Left colon (tissue), 2 donors: Measurements from ENCODE around the gene NKX2-3. TPM values are rescaled to one million over a fixed set of nuclear protein-coding genes. Genes with fewer than 3 reads are reported as not detected.

ENCODE experiments used
- ATAC-seq: fragments of 200-7000 bp; cut with Tn5 transposase; one replicate; pipeline ENCODE4 v1.9.1; 2020; ENCODE audit warnings: mild to moderate bottlenecking, moderate library complexity
- DNase-seq, 2 donors: peaks; one replicate each; pipeline ENCODE4 v3.0.0-alpha.2; 2020
- intact Hi-C, 2 donors: fragments of 100-400 bp; cut with DNase I in 1 of 2; cut with micrococcal nuclease in 1 of 2; formaldehyde crosslinking; loops; one replicate each; pipeline versions ENCODE4 v1.11.2 to v1.14.0; 2022; cut with DNase I, micrococcal nuclease
- total RNA-seq, 2 donors: library from RNA; stranded (reverse); fragmentation: NEBNext Ultra II Directional; extraction: Animal tissue kit (Norgen Biotek cat#: 25700); gene quantifications; one replicate each; pipeline ENCODE4 v1.2.1, GENCODE V29; 2021
- donor health status: DM: no; HTN: no; CAD: no.
- donor health status: DM: yes; HTN: yes; CAD: no.

NKX2-3 gene
- total RNA-seq, 2 donors from 2014 or later: 3.4 to 11.7 TPM

DNA sequence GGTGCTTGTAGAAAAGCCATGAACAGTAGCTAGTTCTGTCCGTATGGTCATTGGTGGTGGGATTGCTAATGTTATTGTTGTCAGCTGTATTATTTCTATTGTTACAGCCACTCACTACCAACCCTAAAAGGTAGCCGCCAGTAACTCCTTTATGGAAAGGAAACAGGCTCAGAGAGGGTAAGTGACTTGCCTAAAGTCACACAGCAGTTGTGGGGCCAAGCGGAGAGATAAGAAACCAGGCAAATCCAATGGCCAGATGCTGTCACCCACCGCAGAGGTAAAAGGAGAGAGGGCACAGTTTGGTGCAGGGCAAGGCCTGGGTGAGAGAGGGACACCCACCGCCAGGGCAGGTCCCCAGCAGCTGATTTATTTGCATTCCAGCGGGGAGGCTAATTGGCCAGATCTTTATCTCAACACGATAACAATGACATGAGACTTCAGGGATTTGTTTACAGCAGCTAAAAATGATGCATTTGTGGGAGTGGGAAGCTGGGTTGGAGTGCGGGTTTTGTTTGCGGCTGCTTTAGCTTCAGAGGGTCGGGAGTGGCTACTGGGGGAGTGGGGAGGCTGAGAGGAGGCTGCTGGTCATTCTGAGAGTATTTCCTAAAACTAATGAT, 8.6 kb upstream of the NKX2-3 start:
- DNase-seq: no peak
- no peak for ATAC-seq
- intact Hi-C loops: no loop called here

DNA sequence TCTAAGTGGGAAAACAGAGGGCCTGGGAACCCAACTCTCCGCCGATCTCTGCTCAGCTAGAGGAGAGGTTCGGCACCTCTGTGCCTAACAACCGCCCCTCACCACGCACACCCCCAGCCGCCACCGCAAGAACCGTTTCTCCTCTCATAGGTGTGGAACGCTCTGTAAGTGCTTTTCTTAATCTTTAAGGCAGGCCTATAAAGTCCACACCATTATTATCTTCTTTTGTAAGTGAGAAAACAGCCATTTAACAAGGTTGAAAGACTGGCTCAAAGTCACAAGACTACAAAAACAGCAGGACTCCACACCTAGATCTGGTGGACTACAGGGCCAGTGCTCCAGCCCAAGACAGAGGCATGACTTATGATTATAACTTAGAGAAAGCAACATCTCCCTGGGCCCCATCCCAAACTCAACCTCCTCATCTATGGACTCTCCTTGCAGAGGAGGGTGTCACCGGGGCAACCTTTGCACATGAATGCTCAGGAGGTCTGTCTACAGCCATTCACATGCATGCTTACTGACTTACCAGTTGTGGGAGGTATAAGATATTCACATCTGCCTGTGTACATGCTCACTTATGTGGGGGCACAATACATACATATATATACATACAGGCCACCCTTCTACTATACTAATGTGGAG, 7.9 kb upstream of the NKX2-3 start:
- no peak for DNase-seq

DNA sequence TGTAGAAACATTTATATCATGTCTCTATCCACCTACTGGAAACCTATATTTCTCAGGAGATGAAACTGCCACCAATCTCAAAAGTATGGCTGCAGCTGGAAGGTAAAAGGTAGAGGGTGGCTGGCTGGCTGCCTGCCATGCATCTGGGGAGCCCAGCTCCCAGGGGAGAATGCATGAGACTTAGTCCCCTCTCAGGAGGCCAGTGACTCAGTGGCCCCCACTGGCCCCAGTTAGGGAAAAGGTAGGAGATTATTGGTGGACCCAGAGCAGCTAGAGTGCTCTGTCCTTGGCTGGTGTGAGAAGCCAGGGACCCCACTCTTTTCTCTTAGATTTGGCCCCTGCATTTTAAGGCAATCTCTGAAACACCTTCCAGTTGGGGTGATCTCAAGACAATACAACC, 6.8 kb upstream of the NKX2-3 start:
- intact Hi-C loops: no loop called here
- ATAC-seq (no peak), DNase-seq (no peak)

More for the DNA sequence above, 7.9 kb upstream of the NKX2-3 start:
- ATAC-seq: no peak
- intact Hi-C loops: no loop called here

DNA sequence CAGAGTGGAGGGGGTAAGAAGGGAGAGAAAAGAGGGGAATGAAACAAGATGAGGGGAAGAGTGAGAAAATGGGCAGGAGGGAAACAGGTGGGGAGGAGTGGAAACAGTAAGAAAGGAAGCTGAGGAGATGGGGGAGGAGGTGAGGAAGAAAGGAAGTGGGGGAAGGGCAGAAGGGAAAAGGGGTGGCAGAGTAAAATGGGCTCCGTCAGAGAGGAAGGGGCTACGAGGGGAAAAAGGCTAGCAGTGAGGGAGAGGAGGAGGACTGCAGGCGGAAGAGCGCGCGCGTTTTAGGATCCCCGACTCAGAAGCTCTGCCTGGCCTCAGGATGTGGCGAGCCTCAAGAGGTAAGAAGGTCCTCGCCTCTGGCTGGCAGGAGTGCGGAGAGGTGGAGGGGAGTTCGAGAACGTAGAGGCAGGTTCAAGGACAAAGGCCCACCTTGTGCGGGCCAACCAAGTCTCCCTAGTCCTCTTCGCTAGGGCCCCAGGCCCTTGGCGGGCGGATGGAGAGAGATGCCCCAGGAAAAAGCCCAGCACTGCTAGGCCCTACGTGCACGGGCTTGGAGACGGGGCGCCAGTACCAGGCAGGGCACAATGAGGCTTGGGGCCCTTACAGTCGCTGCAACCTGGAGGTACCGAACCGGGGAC, 5.8 kb upstream of the NKX2-3 start:
- intact Hi-C loops: no loop called here
- no peak for ATAC-seq
- no peak for DNase-seq

DNA sequence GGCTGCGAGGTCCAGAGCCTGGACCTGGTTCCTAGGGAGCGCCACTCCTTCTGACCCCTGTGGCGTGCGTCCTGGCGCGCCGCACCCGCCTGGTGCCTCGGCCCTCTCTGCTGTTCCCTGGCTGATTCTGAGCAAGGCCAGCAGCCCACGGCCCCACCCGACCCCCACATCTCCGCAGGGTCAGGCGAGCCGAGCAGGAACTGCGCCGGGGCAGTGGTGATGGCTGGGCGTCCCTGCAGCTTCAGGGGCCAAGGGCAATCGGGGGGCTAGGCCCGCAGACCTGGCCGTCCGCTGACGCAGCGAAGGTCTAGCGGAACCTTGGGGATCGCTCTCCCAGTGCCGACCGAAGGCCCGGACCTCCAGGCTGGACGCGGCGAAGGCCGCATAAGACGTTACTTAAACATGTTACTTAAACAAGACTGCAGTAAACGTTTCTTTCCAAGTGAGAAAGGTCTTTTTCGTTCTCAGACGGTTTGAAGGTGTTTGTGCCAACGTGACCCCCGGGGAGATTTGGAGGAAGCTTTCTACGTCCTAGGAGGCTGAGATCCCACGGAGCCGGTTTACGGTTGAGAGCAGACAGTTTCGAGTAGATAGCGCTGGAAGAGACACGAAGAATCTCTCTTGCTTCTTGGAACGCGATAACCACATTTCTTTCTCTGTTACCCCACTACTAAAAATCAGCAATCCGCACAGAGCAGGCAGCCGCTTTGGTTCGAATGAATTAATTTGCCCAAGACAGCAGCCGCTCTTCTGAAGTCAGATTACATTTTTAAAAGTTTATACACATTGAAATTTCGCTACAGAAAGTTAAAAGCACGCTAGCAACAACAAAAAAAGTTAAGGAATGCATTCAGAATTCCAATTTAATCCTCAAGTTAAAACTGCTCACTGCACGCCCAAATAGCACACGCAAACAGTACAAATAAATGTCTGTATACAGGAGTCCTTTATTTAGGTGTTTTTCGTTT, 4.9 kb upstream of the NKX2-3 start:
- intact Hi-C loops: no loop called here
- ATAC-seq: no peak
- DNase-seq: no peak

DNA sequence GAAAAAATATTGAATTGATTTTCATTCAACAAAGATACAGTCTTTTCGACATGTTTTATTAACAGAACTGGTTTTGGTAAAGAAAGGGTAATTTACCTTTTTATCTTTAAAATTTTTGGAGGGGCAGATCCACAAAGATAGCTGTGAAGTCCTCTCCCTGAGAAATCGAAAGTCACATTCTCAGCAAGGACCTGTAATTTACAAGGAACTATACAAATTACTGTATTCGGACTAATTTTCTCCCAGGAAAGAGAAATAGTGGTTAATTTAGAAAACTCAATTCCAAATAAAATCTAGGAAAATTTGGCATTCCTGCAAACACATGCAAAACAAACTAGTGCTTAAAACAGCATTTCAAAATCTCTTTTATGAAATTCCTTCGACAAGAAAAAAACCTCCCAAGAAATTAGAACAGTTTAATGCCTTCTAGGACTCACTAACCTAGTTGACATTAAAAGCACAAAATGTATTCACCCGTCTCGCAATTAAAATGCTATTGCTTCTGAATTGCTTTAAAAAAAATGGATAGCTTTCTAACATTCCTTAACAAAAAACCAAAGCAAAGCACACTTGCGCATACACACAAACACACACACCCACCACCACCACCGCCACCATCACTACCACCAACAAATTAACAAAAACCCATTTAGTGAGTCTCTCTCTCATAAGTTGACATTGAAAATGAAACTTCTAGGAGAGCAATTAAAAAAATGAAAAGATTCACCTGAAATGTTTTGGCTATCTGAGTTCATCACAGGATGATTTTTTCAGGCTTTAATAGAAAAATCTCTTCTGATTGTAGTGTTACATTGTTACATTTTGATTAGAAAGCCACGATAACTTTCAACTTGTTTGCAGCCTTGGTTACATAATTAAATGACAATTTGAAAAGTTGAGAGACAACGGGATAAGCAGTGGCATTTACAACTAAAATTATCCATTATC, 4.0 kb upstream of the NKX2-3 start:
- intact Hi-C loops: no loop called here
- no peak for DNase-seq
- ATAC-seq: no peak

DNA sequence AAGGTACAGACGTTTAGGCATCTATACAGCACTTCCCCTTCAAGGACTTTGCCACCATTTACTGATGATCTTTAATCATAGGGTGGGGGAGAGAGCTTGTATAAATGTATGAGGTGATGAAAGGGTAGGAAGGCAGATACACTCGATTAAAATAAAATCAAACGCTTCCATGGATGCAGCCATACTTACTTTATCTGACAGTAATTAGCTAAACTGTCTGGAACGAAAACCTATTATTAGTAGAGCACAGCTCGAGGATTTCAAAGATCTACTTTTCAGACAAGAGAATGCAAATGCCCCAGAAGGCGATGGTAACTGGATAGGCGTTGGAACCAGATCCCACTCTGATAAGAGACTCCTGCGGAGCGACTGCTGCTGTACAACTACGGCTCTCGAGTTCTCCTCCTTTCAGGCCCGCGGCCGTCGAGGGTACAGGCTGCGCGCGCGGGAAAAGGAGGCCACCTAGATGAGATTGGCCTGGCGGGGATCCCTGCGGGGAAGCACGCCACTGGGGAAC, 3.1 kb upstream of the NKX2-3 start:
- intact Hi-C loops: loop anchor here in 1 of 2 donors (10.0 kb wide), 1 partner anchor 95 kb away; the partner anchor contains the start of gene GOT1
- DNase-seq (peak in 1 of 2 donors; percentile 22), ATAC-seq (no peak)

DNA sequence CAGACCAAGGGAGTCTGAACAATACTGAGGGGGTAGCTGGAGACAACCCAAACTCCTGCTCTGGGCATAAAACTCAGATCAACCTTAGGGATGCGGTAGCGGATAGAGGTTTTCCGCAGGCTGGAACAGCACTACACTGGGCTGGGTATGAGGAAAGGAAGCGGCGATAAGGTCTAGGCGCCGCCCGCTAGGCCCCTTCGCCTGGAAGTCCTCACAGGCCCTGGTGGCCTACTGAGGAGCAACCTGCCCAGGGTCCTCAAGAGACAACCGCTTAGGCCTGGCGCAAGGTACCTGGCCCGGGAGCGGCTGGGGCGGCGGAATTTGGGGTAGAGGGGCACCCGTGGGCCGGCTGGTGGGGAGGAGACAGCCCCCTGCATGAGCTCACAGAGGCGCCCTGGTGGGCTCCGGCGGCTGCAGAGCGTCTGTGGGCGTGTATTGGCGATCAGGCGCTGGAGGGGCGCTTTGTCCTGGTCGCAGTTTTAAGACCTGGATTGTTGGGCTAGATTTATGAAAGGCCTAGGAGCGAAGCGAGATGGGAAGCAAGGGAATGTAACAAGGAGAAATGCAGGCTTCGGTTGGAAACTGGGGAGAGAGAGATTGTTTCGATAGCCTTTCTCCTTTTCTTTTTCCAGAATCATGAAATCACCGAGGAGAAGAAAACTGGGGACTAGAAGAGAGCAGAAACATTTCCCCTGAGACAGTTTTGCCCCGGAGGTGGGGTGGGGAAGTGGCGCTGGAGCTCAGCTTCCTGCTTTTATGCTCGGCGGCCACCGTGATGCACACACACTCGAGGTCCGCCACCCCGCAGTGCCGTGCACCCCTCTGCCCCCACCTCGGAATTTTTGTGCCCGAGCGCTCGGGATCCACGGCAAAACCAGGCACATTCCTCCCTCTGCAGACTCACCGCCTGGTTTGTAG, 2.4 kb upstream of the NKX2-3 start:
- no peak for ATAC-seq
- peak in 1 of 2 donors; percentile 37 for DNase-seq
- intact Hi-C loops: loop anchor here in 1 of 2 donors (10.0 kb wide), 1 partner anchor 96 kb away; the partner anchor contains the start of gene GOT1

DNA sequence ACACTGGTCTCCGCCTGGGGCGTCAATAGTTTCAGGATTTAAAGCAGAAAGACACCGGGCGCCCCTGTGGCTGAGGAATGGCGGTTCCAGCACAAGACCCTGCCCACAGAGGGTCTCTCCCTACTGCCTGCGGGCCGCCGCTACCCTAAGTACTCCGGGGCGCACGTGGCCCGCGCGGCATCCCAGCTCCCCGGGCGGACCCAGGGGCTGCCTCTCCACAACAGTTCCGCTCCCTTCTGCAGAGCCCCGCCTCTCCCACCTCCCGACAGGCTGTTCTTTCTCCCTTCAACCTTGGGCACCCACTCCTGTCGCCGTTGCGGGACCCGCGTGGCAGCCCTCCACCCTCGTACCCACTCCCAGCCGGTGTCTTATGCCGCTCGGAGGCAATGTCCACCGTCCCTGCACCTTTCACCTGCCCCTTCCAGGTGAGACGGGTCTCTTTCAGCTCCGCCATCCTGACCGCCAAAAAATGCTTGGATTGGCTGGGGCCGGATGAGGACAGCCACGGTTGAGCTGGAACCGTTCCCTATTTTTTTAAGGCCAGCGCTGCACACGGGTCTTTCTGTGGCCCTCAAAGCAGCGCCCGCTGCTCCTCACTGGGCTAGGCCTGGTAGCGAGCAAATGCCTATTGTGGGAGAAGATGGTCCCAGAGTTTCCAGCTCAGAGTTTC, 1.6 kb upstream of the NKX2-3 start:
- intact Hi-C loops: loop anchor here in 1 of 2 donors (10.0 kb wide), 1 partner anchor 96 kb away; the partner anchor contains the start of gene GOT1
- ATAC-seq: no peak
- DNase-seq: peak in 1 of 2 donors; percentile 29

DNA sequence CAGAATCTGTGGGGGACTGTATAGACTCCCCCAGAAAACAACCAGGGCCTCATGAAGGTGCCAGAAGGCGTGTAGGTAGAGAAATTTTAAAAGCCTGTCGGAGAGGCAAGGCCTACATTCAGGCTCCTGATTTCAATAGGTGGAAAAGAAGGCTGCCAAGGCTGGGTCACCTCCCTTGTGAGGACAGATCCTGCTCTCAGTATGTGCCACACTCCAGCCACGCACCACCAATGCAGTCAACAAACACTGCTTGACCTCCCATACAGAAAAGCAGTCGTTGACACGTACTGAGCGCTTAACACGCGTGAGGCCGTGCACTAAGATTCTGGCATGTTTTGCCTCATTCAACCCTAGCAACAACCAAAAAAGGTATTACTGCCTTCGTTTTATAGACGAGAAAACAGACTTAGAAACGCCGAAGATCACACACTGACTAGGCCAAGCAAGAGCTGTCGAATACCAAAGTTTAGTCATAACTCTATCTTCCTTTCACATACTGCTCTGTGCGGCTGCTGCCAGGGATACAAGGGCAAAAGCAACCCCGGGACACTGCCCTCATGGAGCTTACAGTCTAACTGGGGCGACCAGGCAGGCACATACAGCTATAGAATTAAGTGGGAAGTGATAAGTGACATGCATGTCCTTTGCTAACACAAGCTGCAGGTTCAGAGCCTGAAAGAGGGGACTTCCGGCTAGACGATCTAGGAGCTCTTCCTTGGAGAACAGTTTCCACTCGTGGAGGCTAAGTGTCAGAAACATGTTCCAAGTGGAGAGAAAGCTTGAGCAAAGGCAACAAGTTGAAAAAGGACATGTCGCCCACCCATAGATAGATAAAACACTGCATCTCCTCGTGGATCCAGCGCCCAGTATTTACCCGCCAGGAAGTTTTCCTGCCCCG, 797 bp upstream of the NKX2-3 start:
- no peak for ATAC-seq
- intact Hi-C loops: loop anchor here in 1 of 2 donors (10.0 kb wide), 1 partner anchor 97 kb away; the partner anchor contains the start of gene GOT1
- DNase-seq: no peak

DNA sequence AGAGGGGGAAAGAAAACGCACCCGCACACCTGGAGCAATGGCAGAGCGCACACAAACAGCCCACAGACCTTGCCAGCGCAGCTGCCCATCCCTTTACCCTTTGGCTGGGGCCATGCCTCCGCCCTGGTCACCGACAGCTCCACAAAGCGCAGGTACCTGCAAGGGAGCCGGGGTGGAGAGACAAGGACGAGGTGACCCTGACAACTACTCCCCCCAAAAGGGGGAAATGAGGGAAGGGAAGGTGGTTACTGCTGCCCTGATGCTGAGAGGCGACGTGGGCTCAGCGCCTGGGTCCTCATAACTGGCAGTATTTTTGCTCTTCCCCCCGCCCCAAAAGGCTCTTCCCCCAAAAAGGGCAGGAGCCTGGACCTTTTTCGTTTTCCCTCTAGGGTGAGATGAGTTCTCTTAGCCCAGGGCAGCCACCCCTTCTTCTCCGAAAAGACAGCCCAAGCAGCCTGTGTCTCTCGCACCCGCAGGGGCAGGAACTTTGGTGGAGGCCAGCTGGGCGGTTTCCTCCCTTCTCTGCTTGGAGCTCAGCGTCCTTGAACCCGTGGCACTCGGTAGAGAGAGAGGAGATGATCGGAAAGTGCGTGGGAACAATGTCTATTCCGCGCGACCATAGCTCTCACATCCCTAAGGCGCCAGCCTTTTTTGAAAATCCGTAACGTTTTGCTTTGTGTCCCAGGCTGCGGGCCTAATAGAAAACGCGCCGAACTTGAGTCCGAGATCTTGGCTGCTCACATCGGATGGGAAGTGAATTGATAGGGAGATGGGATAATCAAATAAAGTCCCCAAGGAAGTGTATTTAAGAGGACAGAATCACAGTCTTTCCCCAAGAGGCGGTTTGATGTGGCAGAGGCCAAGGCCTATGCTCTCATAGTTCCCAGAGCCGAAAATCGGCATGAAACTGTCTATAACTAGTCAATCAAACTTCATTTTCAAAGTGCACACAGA, 1.0 kb downstream of the NKX2-3 start:
- DNase-seq (no peak), ATAC-seq (no peak)
- intact Hi-C loops: loop anchor here in 1 of 2 donors (10.0 kb wide), 1 partner anchor 99 kb away; the partner anchor contains the start of gene GOT1

DNA sequence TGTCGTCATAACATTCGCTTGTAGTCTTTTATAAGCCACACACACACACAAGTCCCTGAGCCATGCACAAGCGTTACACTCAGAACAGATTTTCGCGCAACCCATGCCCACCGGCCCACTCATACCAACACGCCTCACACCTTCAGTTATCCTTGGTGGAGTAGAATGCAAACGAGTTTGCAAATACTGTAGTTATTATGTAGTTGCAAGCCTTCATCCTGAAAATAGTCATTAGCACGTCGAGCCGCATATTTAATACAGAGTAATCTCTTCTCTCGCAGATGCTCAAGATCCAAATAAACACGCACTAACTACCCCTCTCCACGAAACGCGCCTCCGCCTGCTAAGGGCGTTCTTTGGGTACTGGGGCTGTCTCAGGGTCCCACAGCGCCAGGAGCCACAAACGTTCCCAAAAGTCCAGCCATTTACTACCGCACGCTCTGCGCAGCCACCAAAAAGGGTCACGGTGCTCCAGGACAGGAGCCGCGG, 1.8 kb downstream of the NKX2-3 start:
- DNase-seq (peak in 1 of 2 donors; percentile 13), ATAC-seq (no peak)
- intact Hi-C loops: loop anchor here in 1 of 2 donors (10.0 kb wide), 1 partner anchor 100 kb away; the partner anchor contains the start of gene GOT1

DNA sequence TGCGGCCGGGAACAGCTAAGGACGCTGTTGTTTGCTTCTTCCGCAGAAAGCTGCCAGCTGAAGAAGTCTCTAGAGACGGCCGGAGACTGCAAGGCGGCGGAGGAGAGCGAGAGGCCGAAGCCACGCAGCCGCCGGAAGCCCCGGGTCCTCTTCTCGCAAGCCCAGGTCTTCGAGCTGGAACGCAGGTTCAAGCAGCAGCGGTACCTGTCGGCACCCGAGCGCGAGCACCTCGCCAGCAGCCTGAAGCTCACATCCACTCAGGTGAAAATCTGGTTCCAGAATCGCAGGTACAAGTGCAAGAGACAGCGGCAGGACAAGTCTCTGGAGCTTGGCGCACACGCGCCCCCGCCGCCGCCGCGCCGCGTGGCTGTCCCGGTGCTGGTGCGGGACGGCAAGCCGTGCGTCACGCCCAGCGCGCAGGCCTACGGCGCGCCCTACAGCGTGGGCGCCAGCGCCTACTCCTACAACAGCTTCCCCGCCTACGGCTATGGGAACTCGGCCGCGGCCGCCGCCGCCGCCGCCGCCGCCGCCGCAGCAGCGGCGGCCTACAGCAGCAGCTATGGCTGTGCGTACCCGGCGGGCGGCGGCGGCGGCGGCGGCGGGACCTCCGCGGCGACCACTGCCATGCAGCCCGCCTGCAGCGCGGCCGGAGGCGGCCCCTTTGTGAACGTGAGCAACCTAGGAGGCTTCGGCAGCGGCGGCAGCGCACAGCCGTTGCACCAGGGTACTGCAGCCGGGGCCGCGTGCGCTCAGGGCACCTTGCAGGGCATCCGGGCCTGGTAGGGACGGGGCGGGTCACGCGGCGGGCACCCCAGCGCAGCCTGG, 2.4 kb downstream of the NKX2-3 start:
- intact Hi-C loops: loop anchor here (5.0 to 10.0 kb wide), 2 partner anchors 98 to 100 kb away; partner anchors contain the start of gene GOT1 (in 1 of the 2)
- DNase-seq (peak in 1 of 2 donors; percentile 26), ATAC-seq (peak; percentile 68)
